Activated CD8-positive, alpha-beta T cell treated with anti-CD3 and anti-CD28 coated beads for 36 hours (primary cell): ENCODE data around the gene SLIRP. TPM values are rescaled to one million over a fixed set of nuclear protein-coding genes. Genes with fewer than 3 reads are reported as not detected.

Experiments used
- ATAC-seq: fragments of 200-7000 bp; cut with Tn5 transposase; one replicate; pipeline ENCODE4 v1.10.0; 2021; ENCODE audit warnings: mild to moderate bottlenecking, moderate library complexity
- CTCF ChIA-PET: fragments of 350-600 bp; sonication (Branson Sonifier 250); formaldehyde crosslinking; loops from one replicate; lab custom pipeline; 2021; ENCODE audit warnings: antibody characterized with exemption; lab: Charles Lee
- POLR2A ChIA-PET: fragments of 350-600 bp; sonication (Branson Sonifier 250); formaldehyde crosslinking; loops from one replicate; lab custom pipeline; 2021; ENCODE audit warnings: antibody characterized with exemption; lab: Charles Lee
- DNase-seq: peaks from one replicate; pipeline ENCODE4 v3.0.0-alpha.2; 2020
- H3K27ac Mint-ChIP-seq: one replicate; pipeline ENCODE4 v1.8.0; 2021; ENCODE audit warnings: mild to moderate bottlenecking, mixed read lengths
- H3K27me3 Mint-ChIP-seq: one replicate; pipeline ENCODE4 v1.8.0; 2021; ENCODE audit warnings: mixed read lengths
- H3K36me3 Mint-ChIP-seq: one replicate; pipeline ENCODE4 v1.8.0; 2021; ENCODE audit warnings: low read depth, mixed read lengths
- H3K4me1 Mint-ChIP-seq: one replicate; pipeline ENCODE4 v1.8.0; 2021; ENCODE audit warnings: low read depth, mixed read lengths
- H3K4me3 Mint-ChIP-seq: one replicate; pipeline ENCODE4 v1.8.0; 2021; ENCODE audit warnings: mild to moderate bottlenecking, moderate library complexity, mixed read lengths
- H3K9me3 Mint-ChIP-seq: one replicate; pipeline ENCODE4 v1.8.0; 2021; ENCODE audit warnings: mixed read lengths
- intact Hi-C: fragments of 100-400 bp; cut with micrococcal nuclease; formaldehyde crosslinking; loops from one replicate; pipeline ENCODE4 v1.10.0; 2022
- total RNA-seq, 2 experiments: library from RNA; stranded (reverse); gene quantifications; one replicate each; pipeline ENCODE4 v1.2.3, GENCODE V29; 2021
- TF ChIP-seq, protein P1 (sequence below): fragments of 200-600 bp; IDR thresholded peaks from one replicate; pipeline ENCODE4 v1.8.0; 2022; ENCODE audit warnings: antibody characterized with exemption, mild to moderate bottlenecking

Gene SLIRP
- total RNA-seq, 2 experiments from 2014 or later = 141 to 148 TPM

DNA sequence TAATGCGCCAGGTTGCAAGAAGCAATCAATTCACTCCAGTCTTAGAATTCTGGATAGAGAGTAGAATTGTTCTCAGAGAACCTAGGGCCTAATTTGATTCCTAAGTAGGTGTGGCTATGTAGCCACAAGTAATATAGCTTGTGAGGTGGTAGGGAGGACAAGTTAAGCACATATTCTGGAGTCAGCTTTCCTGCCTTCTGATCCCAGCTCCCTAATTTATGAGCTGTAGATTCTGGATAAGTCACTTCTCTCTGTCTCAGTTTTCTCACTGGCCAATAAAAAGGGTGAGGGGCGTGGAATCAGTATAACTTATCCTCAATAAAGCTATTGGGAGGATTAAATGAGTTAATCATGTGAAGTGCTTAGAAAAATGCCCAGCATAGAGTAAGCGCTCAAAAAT lies 56.1 kb downstream of the SLIRP start:
- no peaks in the 10 kb centered on the region for H3K27me3 Mint-ChIP-seq
- no peak for ATAC-seq
- H3K27ac Mint-ChIP-seq = no peak overlapping the region
- ChIA-PET POLR2A (no interaction called here), CTCF (no interaction called here)
- TF ChIP-seq, protein P1, sequence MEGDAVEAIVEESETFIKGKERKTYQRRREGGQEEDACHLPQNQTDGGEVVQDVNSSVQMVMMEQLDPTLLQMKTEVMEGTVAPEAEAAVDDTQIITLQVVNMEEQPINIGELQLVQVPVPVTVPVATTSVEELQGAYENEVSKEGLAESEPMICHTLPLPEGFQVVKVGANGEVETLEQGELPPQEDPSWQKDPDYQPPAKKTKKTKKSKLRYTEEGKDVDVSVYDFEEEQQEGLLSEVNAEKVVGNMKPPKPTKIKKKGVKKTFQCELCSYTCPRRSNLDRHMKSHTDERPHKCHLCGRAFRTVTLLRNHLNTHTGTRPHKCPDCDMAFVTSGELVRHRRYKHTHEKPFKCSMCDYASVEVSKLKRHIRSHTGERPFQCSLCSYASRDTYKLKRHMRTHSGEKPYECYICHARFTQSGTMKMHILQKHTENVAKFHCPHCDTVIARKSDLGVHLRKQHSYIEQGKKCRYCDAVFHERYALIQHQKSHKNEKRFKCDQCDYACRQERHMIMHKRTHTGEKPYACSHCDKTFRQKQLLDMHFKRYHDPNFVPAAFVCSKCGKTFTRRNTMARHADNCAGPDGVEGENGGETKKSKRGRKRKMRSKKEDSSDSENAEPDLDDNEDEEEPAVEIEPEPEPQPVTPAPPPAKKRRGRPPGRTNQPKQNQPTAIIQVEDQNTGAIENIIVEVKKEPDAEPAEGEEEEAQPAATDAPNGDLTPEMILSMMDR = no peak
- DNase-seq = no peak
- peaks cover 15% of the 10 kb centered on the region for H3K4me1 Mint-ChIP-seq
- peaks cover 9% of the 10 kb centered on the region for H3K36me3 Mint-ChIP-seq
- intact Hi-C loops = no loop called here
- H3K4me3 Mint-ChIP-seq = no peak overlapping the region
- H3K9me3 Mint-ChIP-seq = no peaks in the 10 kb centered on the region

Other genes starting within 250 kb of the SLIRP start
- gene ISM2, start 209.3 kb upstream of the SLIRP start, total RNA-seq = under 1 TPM; 0.74 to 0.94 TPM
- 10 to 100 TPM; 23.7 to 30.2 TPM for gene SPTLC2, start 91.5 kb upstream of the SLIRP start, total RNA-seq
- 10 to 100 TPM; 16.3 to 18.0 TPM for gene ALKBH1, start 80 bp upstream of the SLIRP start, total RNA-seq
- 100 to 1,000 TPM in 1 of 2 experiments, 10 to 100 TPM in 1; 95.2 to 121 TPM for gene SNW1, start 53.1 kb downstream of the SLIRP start, total RNA-seq
- 1 to 10 TPM; 5.2 to 5.6 TPM for gene ADCK1, start 92.0 kb downstream of the SLIRP start, total RNA-seq